HG03039 (cell line): ENCODE results near the gene UMPS.
"Not testable (repeated sequence)": the region's sequence is repeated elsewhere in the genome, so short reads cannot be mapped to it uniquely, and the experiment has no call there.

ENCODE experiments used
- ATAC-seq: cut with Tn5 transposase; IDR thresholded peaks from one replicate; pipeline ENCODE4 v1.9.1; 2021; ENCODE audit warnings: mild to moderate bottlenecking, moderate library complexity; ENCODE audit not compliant: unreplicated experiment

Gene UMPS

DNA sequence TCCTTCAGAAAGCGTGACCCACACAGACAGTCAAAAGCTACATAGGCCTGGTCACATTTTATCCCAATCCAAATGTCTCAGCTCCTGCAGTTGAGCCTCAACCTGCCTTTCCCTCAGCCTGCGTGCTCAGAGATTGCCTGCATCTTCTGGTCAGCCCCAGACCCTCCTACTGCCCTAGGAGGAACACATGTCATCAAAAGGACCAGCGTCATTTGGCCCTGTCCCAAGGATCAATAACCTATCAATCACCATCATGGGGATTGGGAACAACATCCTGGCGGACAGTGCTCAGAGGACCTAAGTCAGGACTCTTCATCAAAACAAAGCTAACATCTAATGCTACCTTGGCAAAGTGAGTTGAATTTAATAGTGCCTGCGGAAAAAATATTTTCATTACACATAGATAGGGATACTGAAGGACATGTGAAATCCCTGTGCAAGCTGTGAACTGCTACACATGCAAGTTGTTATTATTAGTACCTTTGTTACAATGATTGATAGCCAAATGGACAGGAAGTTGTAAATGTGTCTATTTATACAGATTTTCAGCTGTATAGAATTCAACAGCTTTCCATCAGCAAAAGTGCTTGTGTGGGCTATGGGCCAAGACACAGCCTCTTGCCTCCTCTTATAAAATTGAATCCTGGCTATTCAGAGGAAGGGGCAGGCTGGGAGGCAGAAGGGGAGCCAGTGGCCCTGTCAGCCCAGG is 47.7 kb downstream of the UMPS start:
- ATAC-seq = no peak

- no peak for ATAC-seq
Observed at GRCh38 chr3:124779116-124779515, 48.9 kb downstream of the UMPS start.

GRCh38 chr3:124779751-124780191 is 49.5 kb downstream of the UMPS start:
- ATAC-seq = no peak

- ATAC-seq = no peak
Observed at GRCh38 chr3:124780356-124780755, 50.1 kb downstream of the UMPS start.

GRCh38 chr3:124780761-124781475 is 50.7 kb downstream of the UMPS start:
- no peak for ATAC-seq

DNA sequence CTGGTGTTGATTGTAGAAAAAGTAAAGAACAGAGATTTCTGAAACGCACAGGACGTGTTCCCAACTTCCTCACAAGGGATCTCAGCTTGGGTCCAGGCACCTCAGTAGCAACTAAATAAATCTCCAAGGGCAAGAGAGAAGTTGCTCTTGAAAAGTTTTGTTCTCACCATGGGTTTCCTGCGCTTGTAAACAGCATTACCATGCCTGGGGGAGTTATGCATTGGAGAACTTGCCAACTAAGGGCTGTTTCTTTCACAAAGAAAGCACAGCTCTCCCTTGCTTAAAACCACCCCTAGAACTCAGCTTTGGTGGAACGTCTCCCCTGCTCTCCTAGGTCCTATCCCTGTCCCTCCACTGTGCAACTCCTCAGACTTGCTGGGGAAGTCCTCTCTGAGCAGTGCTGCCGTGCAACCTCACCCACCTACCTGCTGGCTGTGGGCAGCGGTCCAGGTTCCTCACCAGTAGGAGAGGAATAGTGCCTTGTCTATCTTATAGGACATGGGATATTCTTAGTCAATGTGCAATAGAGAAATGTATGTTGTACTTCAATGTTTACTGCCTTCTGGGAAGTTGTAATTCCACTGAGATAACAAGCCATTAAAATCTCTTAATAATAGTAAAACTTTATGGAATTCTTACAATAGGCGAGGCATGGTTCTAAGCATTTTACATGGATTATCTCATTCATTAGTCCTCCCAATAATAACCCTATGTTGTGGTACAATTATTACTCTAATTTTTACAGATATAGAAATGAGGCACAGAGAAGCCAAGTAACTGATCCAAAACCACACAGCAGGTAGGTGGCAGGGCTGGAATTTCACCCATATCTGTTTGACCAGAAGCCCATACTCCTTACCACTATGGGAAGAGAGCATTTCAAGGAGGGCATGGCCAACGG is 51.5 kb downstream of the UMPS start:
- ATAC-seq = no peak

- not testable (repeated sequence) for ATAC-seq
Observed at GRCh38 chr3:124782377-124782712, 52.1 kb downstream of the UMPS start.

DNA sequence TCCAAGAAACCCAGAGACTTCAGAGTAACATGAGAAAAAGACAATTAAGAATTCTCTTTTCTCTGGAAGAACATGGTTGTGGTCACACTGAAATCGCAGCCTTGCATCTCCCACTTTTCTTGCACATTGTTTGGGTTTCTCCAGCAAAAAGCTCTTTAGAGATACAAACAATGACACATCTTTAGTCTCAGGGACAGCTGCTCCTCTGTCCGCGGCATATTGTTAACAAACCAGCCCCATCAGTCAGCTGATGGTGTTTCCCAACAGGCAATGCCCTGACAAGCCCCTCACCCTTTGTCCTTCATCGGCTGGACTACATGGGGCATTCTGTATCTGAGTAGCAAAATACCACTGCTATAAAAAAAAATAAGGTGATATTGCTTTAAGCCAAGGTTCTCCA is 53.4 kb downstream of the UMPS start:
- ATAC-seq = no peak

GRCh38 chr3:124784686-124785382 is 54.6 kb downstream of the UMPS start:
- ATAC-seq = no peak

DNA sequence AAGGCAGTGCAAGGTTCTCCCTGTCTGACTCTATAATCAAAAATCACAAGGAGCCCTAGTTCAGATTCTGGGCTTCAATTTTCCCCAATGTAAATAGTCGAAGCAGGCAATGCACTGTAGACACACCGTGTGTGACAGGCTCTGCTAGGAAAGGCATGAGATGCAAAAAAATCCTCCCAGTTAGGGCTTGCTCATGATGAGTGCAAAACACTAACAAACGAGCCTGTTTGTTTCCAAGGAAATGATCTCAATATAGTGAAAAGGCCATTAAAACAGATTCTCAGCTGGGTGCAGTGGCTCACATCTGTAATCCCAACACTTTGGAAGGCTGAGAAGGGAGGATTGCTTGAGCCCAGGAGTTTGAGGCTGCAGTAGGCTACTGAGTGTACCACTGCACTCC is 55.7 kb downstream of the UMPS start:
- ATAC-seq = no peak

DNA sequence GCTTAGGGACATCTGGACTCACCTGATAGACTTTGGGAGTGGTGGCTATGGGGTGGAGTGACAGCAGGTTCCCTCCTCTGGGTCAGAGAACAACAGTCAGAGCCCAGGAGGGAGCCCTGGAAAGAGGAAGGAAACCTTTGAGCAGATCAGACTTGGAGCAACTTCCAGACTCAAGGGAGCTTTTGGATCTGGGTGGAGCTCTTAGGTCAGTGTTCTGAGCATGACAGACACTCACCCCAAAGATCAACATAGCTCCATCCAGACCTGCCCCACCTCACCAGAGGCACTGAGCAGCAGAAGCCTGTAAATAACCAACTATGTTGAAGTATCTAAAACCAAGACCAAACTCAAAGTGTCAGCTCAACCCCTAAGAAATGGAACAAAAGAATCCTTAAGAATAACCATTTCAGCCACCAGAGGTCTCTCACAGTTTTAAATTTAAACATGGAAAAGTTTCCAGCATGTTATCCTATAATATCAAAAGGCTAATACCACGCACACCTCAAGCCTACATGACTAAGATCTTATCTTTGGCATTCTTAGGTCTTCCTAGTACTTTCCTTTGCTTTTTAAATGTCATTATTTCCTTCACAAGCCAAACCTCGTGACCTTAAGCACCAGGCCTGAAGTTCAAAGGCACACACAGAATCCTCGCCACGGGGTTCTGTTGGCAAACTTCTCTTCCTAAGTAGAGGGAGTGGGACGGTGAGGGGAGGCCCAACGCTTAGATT is 56.4 kb downstream of the UMPS start:
- no peak for ATAC-seq

DNA sequence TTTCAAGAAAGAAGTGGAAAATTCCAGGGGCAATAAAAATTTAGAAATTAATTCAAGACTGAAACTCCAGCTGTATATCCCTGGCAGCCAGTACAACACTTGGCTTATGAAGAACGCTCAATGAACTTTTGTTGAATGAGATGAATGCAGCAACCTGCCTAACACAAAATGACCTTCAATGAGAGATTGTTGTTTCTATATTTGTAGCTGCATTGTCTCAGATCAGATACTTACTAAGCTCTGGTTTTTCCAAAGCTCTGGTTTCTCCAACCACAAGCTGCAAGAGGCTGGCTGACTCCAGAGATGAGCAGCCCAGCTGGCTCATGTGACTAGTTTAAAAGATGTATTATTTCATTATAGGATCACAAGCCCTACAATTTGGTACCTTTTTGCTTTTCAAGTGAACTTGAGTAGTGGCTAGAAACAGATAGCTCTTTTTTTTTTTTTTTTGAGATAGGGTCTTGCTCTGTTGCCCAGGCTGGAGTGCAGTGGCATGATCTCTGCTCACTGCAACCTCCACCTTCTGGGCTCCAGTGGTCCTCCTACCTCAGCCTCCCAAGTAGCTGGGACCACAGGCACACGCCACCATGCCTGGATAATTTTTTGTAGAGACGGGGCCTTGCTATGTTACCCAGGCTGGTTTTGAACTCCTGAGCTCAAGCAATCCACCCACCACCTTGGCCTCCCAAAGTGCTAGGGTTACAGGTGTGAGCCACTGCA is 57.4 kb downstream of the UMPS start:
- no peak for ATAC-seq

DNA sequence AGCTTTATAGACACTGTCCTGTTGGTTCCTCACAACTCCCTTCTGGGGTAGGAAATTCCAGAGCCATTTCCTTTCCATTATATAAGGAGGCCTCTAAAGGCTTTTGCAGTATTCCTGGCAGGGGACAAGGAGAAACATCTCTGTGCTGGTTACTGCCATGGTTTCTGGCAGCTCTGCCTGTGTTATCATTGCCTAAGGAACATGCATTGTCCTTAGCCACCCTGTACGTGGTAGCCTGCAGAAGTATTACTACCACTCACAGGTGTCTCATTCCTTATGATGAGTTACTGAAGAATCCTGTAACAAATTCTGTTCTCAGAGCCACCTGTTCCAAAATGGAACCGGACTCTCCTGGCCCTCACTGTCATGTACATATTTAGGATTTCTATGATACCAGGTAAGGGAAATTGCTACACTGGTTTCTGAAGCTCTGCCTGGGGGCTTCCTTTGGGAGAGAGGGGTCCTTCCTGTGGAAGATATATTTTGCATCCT is 58.0 kb downstream of the UMPS start:
- ATAC-seq = no peak

GRCh38 chr3:124789103-124789502 is 58.9 kb downstream of the UMPS start:
- ATAC-seq = not testable (repeated sequence)

DNA sequence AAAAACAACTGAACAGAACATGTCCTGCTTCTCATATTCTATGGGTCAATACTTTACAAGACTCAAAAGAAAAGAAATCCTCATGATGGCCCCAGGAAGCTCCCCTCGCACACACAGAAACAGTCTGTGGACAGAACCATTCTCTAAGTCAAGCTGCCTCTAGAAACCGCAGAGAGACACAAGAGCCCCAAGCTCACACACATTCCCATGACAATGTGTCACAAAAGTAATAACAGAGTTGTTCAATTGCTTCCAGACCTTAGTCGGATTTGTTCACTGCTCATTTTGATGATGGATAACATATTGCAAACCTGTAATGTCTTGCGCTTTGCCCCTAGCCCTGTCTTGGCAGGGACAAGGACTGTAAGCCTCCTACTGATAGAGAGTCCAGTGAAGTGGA is 60.9 kb downstream of the UMPS start:
- no peak for ATAC-seq

DNA sequence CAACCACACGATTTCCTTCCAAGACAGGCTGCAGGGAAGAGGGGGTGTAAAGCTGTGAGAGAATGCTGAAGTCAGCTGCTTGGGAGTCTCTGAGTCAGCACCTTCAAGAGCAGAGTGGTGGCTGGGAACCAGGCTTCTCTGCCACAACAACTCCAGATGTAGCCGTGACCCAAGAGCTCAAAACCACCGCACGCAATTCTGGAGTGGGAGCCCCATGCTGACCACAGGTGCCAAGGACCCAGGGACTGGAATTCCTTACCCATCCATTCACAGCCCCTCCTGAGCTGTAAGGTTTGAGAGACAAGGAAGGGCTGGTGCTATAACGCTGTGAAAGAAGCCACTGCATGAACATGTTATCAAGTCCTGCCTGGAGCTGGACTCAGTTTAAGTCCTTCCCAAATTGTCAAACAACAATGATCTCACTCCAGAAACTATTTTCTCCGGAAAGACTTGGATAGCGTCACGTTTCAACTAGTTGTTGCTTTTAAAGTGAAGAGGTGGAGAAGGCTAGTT is 61.4 kb downstream of the UMPS start:
- ATAC-seq = no peak

DNA sequence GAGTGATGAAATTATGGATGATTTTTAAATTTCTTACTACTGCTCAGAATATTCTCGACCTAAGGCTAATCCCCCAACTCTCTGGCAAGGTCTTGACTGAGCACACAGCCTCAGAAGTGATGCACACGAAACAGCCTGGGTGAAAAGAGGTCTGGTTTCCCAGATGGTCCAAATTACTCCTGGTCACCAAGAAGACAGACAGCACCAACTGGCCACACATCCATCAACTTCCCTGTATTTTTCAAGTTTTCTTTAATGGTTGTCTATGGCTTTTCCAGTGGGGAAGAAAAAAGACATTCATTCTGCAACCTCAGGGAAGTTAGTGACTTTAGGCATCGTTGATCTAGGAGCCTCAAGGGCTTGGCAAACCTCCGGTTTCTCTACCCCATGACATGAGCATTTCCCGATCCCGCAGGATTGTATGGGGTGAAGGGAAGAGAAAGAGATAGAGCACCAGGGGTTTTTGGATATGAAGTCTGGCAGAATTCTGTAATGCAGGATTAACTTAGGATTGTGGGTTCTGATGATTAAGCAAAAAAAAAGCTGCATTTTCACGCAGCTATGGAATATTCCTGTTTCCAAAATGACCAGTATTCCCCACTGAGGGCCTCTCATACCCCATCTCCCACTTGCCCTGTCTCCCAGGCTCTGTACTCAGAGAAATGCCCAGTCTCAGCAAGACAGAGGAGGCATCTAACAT is 62.2 kb downstream of the UMPS start:
- ATAC-seq = no peak

GRCh38 chr3:124793054-124793739 is 62.9 kb downstream of the UMPS start:
- ATAC-seq = no peak
